HG03025 (cell line): ENCODE results near the gene CHRNA1.

Experiments used
- ATAC-seq: cut with Tn5 transposase; IDR thresholded peaks from one replicate; pipeline ENCODE4 v1.9.1; 2021; ENCODE audit warnings: mild to moderate bottlenecking, moderate library complexity; ENCODE audit not compliant: unreplicated experiment, low FRiP score

Gene CHRNA1

DNA sequence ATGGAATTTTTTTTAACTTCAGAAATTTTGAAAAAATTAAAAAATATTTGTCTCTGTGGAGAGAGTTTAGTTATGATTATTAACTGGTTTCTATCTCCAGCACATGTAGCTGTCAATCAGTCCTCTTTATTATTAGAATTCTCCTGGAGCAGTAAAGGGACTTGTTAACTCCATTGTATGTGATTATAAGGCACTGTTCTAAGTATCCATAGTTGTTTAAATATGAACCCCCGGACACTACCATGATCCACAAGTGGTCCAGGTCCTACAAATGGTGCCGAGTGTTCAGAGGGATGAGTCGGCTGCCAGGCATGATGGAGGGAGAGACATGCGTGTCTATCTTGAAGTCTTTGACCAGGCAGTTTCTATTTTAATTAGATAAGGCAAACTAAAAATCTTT, 492 bp downstream of the CHRNA1 start:
- no peak for ATAC-seq

GRCh38 chr2:174762464-174762863, 1.8 kb downstream of the CHRNA1 start:
- ATAC-seq, result no peak

DNA sequence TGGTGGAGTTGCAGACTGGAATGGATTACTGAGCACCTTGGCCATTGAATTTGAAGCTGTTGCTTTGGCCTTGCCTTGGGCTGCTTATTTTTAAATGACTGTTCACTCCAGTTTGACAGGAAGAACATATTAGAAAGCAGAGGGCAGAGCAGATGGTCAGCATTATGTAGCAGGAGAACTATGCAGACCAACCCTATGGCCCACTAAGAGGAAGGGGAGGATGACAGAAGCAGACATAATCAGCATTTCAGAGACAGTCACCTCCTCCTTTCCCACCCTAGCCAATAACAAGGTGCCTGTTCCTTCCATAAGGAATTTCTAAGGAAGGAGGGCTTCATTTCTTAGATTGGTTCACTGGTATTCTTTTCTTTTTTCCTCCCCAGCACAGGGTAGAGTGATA, 2.4 kb downstream of the CHRNA1 start:
- no peak for ATAC-seq

DNA sequence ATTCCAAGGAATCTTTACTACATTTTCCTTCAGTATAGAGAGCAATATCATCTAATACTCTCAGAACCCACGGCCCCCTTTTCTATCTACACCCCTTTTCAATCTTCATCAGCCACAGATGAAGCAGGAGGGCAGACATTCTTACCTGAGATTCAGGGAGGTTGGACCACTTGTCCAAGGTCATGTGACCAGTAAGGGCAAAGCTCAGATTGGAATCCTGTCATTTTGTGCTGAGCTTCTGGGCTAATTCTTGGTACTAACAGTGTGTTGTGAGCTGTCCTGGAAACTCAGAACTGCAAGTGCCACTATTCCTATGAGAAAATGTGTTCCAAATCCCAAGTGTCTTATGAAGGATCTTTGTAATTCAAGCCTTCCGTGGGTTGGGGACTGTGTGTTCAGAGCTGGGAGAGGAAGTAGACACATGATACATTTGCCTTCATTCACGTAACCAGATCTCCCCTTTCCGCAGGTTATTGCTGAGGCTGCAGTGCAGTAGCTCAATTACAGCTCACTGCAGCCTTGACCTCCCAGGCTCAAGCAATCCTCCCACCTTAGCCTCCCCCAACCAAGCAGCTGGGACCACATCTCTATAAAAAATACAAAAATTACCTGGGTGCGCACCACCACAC, 3.3 kb downstream of the CHRNA1 start:
- no peak for ATAC-seq

- ATAC-seq, result no peak
Observed at GRCh38 chr2:174759381-174760065, 4.7 kb downstream of the CHRNA1 start.

- ATAC-seq, result no peak
Observed at GRCh38 chr2:174756743-174757142, 7.5 kb downstream of the CHRNA1 start.

DNA sequence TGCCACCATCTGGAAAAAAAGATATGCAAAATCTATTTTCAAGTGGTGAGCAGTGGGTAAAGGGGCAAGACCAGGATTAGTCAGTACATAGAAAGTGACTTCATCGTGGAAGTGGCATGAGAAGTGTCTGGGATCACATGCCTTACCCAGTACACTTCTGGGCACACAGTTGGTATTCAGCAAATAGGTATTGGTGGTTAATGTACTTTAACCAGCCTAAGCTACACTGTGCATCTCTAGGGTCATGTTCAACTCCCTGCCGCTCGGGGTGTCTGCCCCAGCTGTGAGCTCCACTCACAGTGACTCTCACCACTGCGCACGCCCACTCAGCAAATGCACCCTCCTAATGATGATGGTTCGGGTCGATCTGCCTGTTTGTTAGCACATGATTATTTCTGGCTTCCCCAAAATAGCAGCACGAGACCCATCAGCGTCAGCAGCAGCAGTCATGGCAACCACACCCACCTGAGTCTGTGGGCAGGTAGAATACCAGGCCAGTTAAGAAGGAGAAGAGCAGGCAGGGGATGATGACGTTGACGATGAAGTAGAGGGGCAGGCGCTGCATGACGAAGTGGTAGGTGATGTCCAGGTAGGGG, 11.1 kb downstream of the CHRNA1 start:
- no peak for ATAC-seq

- ATAC-seq, result peak; percentile 78
Observed at GRCh38 chr2:174752403-174753037, 11.8 kb downstream of the CHRNA1 start.

- ATAC-seq, result peak; percentile 37
Observed at GRCh38 chr2:174750923-174751441, 13.3 kb downstream of the CHRNA1 start.

GRCh38 chr2:174749793-174750192, 14.5 kb downstream of the CHRNA1 start:
- no peak for ATAC-seq

GRCh38 chr2:174748948-174749347, 15.3 kb downstream of the CHRNA1 start:
- ATAC-seq, result no peak

DNA sequence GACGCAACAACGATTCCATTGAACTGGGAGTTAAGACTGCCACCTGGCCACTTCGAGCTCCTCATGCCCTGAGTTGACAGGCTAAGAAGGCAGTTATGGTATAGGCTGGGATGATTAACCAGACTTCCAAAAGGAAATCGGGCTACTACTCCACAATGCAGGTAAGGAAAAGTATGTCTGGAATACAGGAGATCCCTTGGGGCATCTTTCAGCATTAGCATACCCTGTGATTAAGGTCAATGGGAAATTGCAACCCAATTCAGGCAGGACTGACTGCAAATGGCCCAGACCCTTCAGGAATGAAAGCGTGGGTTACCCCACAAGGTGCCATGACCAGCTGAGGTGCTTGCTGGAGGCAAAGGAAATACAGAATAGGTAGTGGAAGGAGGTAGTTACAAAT, 19.1 kb downstream of the CHRNA1 start:
- ATAC-seq, result no peak

GRCh38 chr2:174744111-174744510, 20.2 kb downstream of the CHRNA1 start:
- no peak for ATAC-seq

DNA sequence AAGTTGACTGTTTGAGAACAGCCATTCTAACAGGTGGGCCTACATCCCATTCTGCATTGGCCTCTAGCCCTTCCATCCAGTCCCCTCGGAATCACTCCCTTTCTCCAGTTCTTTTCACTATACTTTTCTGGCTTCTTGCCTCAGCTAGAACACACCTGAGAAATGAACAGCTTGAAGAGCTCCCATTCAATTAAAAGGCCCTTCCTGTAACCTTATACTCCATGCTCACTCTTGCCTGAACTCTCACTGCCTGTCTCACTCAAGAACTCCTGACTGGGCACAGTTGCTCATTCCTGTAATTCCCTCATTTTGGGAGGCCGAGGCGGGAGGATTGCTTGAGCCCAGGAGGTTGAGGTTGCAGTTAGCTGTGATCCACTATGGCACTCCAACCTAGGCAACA, 23.6 kb downstream of the CHRNA1 start:
- no peak for ATAC-seq

GRCh38 chr2:174738841-174739240, 25.4 kb downstream of the CHRNA1 start:
- no peak for ATAC-seq

- ATAC-seq, result no peak
Observed at GRCh38 chr2:174731546-174731945, 32.7 kb downstream of the CHRNA1 start.

GRCh38 chr2:174730698-174731018, 33.6 kb downstream of the CHRNA1 start:
- ATAC-seq, result no peak

- no peak for ATAC-seq
Observed at GRCh38 chr2:174729797-174730697, 34.2 kb downstream of the CHRNA1 start.

DNA sequence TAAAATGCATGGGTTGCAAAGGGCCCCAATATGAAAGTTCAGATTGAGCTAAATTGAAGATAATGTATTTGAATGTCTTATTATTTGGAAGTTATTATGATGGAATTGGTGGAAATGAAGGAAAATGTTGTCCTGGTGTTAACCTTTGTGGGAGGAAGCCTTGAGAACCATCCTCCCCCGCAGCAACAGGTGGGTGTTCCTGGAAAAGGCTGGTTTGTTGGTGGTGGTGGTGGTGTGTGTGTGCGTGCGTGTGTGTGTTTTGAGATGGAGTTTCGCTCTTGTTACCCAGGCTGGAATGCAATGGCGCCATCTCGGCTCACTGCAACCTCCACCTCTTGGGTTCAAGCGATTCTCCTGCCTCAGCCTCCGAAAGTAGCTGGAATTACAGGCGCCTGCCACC, 36.2 kb downstream of the CHRNA1 start:
- ATAC-seq, result no peak

GRCh38 chr2:174726212-174726611, 38.1 kb downstream of the CHRNA1 start:
- no peak for ATAC-seq
